GM18868 (cell line): Measurements from ENCODE around the gene PTPN3.
A peak's percentile ranks its signal among the peaks of the same experiment; 100 is the strongest.
"Not testable (repeated sequence)": the region's sequence is repeated elsewhere in the genome, so short reads cannot be mapped to it uniquely, and the experiment has no call there.

Experiments used
- ATAC-seq: cut with Tn5 transposase; IDR thresholded peaks from one replicate; pipeline ENCODE4 v1.9.1; 2021; ENCODE audit warnings: mild to moderate bottlenecking, moderate library complexity; ENCODE audit not compliant: unreplicated experiment

The PTPN3 gene, protein sequence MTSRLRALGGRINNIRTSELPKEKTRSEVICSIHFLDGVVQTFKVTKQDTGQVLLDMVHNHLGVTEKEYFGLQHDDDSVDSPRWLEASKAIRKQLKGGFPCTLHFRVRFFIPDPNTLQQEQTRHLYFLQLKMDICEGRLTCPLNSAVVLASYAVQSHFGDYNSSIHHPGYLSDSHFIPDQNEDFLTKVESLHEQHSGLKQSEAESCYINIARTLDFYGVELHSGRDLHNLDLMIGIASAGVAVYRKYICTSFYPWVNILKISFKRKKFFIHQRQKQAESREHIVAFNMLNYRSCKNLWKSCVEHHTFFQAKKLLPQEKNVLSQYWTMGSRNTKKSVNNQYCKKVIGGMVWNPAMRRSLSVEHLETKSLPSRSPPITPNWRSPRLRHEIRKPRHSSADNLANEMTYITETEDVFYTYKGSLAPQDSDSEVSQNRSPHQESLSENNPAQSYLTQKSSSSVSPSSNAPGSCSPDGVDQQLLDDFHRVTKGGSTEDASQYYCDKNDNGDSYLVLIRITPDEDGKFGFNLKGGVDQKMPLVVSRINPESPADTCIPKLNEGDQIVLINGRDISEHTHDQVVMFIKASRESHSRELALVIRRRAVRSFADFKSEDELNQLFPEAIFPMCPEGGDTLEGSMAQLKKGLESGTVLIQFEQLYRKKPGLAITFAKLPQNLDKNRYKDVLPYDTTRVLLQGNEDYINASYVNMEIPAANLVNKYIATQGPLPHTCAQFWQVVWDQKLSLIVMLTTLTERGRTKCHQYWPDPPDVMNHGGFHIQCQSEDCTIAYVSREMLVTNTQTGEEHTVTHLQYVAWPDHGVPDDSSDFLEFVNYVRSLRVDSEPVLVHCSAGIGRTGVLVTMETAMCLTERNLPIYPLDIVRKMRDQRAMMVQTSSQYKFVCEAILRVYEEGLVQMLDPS

DNA sequence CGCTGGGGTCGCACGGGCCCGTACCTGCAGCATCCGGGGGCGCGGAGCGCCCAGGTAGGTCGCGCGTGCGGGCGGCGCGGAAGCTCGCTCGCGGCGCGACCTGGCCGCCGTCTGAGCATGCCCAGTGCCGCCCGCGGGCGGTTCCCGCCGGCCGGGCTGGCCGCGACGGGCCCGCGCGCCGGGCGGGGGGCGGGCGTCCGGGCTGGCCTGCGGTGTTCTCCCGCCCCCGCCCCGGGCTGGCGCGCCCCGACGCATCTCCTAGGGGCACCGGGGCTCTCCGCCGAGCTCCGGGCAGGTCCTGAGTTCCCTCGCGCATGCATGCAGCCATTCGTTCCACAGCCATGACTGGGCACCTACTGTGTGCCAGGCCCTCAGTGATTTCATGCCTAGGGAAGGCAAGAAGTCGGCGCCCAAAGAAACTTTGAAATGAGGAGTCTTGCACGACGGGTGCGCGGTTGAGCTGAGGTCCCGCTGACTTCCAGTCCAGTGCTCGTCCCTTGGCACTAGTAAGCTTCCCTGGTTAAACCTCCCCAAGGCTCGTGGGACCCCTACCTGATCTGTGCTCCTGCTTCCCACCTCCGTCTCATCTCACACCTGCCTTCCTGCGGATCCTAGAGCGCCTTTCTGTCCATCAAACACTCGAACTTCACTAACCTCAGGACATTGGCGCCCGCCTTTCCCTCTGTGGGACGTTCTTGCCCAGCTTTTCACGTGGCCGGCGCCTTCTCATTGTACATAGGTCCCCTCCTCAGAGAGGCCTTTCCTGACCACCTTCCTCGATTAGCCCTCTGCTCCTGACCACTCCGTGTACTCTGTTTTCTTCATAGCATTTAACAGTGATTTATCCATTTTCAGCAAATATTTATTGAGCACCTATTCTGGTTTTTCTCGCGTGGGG lies at the start of gene PTPN3:
PTPN3 (minus strand) TSS at position 113 of the 898 bp plus-strand sequence. CDS start 34,873 bp downstream, outside the sequence.
- no peak for ATAC-seq

DNA sequence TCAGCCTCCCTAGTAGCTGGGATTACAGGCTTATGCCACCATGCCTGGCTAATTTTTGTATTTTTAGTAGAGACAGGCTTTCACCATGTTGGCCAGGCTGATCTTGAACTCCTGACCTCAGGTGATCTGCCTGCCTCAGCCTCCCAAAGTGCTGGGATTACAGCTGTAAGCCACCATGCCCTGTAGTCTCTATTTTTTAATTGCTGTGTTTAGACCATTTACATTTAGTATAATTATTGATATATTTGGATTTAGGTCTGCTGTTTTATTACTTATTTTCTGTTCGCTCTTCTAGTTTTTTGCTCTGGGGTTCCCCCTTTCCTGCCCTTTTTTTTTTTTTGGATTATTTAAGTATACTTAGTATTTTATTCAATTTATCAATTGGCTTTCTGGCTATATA lies 46.8 kb upstream of the PTPN3 start:
- not testable (repeated sequence) for ATAC-seq

DNA sequence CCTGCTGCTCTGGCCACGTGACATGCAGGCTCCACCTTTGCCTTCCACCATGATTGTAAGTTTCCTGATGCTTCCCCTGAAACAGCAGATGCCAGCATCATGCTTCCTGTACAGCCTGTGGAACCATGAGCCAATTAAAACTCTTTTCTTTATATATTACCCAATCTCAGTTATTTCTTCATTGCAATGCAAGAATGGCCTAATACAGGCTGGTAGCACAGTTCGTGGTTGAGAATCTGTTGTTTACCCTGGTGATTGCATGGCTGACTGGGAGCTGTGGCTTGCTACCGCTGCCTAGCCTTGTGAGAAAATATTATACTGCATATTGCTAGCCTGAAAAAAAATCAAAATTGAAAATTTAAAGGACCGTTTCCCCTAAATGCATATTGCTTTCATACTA lies 44.8 kb upstream of the PTPN3 start:
- no peak for ATAC-seq

DNA sequence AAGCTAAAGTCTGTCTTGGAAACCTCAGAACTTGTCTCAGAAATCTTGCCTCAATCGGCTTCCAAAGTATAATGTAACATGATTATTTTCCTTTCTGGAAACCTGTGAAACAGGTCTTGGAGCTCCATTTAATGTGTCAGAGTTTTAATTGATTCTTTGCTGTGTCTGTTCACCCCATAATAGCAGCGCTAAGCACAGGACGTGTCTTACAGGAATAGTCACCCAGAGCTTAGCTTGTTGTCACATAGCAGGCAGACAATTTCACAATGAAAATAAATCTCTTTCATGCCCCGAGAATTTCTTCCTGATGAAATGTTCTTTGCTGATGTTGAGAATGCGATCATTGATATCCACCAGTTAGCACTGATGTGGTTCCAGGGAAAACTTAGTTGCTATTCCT lies 40.2 kb upstream of the PTPN3 start:
- no peak for ATAC-seq

DNA sequence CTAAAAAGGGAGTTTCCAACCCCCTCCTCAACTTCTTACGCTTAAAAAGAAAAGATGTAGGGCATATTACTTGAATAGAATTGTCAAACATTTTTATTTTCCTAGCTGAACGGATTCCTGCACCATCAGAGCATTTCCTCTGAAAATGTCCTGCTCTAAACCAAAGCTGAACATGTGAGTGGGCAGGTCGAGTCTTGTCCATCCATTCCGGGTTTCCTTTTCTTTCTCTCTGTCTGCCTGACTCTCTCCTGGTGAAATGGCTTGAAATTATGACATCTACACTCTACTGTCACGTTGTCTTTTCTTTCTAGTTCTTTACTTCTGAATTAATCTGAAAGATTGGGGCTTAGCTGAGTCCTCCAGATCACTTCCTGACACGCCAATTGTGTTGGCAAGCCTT lies 39.2 kb upstream of the PTPN3 start:
- ATAC-seq, result no peak

DNA sequence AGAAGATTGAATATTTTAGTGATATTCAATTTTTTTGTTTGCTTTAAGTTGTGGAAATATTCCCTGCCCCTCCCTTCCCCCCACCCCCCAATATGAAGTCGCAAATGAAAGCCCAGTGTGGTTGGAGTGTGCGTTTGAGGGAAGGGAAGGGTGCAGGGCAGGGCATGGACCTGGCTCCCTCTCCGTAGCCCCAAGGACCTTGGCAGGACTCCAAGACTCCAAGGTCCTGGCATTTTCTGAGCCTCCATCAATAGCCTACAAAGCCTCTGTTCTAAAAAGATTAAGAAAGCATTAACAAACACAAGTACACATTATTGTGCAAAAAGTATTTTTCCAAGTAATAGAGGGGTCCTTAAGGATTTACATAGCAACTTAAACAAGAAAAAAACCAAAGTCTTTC lies 38.8 kb upstream of the PTPN3 start:
- no peak for ATAC-seq

DNA sequence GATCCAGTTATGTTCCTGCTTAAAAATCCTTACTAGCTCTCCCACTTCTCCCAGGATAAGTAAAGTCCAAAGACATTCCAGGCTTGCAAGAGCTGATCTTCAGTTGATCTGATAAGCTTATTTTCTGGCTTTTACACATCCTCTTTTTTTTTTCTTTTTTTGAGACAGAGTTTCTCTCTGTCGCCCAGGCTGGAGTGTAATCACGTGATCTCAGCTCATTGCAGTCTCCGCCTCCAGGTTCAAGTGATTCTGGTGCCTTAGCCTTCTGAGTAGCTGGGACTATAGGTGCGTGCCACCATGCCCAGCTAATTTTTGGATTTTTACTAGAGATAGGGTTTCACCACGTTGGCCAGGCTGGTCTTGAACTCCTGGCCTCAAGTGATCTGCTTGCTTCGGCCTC lies 37.3 kb upstream of the PTPN3 start:
- no peak for ATAC-seq

DNA sequence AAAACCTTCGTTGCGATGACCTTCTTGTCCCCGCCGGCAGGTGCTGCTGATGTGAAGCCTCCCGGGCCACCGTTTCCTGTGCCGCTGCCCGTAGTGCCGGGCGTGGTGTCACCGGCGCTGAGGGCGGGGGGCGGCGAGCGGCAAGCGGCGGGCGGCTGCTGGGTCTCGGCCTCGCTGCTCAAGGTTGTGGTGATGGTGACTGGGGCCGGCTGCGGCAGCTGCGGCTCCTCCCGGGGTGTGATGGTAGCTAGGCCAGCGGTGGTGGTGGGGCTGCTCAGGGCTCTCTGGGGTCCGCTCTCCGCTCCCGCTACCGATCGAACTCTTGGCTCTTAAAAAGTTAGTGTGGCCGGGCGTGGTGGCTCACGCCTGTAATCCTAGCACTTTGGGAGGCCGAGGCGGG lies 36.0 kb upstream of the PTPN3 start:
- ATAC-seq, result no peak

DNA sequence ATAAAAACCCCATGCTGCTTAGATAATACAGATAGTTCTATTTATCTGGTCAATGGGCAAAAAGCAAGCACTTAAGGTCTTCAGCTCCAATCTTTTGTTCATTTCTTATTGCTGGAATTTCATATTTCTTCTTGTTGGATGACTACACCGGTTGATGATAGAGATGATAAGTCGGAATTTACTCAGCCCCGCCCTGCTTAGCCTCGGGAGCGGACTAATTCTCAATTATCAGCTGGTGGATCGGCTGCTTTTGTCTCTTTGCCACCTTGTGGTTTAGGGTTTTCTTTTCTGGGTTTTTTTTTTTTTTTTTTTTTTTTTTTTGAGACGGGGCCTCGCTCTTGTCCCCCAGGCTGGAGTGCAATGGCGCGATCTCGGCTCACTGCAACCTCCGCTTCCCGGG lies 34.5 kb upstream of the PTPN3 start:
- ATAC-seq, result not testable (repeated sequence)

DNA sequence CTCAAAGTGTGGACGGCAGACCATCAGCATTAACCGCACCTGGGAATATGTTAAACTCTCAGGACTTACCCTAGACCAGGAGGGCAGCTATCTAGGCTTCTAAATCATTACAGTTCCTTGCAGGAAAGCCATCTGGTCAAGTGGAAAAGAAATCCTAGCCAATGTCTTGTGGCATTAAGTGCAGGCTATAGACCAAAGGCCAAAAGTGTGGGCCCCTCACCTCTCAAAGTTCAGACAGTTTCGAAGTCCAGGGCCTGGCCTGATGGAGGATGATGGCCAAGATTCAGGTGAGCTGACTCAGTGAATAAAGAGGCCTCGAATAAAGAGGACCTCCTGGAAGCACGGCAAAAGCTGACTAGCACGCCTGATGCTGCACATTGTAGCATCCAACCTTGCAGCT lies 24.0 kb upstream of the PTPN3 start:
- no peak for ATAC-seq

DNA sequence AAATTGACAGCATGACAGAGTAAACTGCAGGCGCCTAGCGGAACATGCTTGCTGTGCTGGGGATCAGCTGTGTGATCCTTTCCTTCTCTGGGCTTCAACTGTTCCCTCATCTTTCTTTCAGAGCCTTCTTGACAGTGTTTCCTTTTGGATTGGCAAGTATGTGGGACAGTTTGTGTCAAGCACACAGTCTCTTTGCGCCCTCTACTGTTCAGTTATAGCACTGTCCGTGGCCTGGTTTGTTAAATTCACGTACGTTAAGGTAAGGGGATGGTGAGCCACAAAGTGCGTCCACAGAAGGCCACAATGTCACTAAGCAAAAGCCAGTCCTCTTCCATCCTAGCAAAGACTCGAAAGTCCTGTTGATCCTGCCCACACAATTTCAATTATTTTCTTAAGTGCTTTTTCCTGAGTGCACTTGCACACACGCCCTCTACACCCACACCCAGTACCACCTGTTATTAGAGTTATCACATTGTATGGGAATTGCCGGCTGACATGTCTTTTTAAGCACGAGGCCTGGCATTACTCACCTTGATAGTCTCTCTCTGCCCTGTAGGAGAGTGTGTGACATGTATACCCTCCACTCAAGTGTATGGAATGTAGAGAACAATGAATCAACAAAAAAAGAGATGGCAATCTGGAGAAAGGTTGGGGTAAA lies 22.5 kb upstream of the PTPN3 start:
- ATAC-seq, result peak; percentile 92

DNA sequence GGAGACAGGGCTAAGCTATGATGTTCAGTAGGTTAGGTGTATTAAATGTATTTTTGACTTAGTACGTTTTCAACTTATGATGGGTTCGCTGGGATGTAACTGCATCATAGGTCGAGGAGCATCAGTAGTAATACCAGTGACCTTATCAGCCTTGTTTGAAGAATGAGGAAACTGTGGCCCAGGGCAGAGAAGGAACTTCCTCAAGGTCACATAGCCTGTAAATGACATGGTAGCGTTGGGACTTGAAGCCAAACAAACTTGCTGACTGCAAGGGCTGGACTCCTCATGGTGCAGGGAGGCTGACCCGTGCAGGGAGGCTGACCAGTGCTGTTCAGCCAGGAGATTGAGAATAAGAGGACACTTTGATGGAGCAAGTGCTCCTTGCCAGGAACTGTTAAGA lies 21.3 kb upstream of the PTPN3 start:
- no peak for ATAC-seq

DNA sequence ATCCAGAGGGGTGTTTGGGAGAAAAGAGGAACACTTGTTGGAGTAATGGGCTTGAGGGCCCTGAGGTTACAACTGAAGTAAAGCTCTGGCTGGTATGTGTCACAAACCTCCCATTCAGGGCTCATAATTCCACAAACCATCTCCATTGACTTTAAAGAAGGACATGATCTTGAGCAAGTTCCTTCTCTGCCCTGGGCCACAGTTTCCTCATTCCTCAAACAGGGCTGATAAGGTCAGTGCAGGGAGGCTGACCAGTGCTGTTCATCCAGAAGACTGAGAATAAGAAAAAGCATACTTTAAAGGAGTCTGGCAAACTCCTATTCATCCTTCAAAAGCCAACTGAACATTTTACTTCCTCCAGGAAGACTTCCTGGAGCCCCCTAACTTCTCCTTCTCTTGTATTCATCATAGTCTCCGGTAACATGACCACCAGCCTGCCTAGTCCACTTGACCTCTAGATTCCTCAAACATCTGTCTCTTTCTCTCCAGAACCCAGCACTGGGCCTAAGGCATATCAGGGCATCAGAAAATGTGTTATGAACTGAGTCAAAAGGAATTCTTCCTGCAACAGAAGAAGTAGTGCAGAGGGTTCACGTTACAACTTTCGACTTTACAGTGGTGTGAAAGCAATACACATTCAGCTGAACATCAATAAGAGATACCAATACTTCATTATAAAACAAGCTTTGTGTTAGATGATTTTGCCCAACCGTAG lies 20.7 kb upstream of the PTPN3 start:
- no peak for ATAC-seq

DNA sequence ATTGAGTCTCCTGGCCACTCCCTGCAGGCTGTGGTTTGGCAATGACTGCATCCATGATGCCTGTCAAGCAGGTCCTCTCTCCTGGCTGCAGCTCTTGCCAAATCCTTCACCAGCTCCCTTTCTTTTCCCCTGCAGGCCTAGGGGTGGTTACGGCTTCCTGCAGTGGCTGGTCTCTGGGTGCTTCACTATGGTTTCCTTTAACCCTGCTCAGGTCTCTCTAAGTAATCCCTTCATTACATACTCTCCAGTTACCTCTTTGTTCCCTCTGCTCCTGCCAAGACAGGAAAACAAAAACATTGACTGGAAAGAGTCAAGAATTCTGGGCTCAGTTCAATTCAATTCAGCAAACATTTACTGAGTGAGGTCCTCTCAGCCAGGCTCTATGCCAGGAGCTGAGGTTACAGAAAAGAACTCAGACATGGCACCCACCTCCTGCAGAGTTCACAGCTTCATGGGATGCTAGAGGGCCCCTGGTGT lies 19.8 kb upstream of the PTPN3 start:
- ATAC-seq, result no peak

DNA sequence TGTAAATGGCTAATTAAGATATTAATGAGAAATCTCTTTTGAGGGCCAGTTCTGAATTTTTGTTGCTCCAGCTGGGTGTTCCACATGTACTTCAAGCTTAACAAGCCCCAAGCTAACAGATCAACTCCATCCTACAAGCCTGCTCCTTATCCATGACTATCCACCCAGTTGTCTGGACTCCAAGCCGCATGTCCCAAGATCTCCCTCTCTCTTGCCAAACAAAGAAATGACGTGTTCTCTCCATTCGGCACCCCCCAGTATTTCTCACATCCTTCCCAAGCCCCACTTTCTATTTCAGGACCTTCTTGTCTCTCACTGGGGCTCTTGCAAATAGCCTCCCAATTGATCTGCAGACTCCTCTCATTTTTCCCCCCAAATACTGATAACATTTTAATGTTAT lies 15.8 kb upstream of the PTPN3 start:
- no peak for ATAC-seq

DNA sequence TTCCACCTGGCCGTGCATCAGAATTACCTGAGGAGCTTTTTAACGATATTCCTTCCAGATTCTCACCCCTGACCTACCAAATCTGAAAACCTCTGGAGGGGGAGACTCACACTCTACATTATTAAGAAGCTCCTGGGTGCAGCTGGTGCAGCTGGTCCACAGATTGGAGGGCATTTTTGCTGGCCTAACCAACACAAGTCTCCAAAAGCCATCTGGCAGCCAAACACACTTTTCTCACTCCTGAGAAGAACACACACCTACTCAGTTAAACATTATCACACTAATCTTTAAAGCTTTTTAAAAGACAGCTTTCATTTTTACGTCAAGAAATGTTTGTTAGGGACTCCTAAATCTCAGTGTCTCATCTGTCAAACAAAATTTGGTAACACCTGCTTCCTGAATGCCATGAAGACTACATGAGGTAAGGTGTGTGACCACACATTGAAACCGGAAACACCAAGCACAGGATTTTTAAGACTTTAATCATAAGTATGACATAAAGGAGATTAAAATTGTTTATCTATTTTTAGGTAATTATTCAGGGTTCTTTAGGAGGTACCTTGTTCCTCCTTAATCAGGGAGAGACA lies 14.2 kb upstream of the PTPN3 start:
- no peak for ATAC-seq

DNA sequence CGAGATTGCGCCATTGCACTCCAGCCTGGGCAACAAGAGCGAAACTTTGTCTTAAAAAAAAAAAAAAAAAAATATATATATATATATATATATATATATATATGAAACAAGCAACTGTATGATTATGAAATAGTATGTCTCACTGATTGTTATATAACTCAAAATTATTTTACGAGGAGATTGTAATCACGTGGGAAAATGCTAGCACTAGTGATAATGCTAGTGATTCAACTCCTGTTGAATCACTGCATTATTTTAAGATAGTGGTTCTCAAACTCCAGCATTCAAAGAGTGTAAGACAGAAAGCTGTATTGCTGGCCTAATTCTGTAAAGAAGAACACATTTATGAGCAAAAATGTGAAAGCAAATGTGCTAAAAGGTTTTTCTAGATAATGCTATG lies 12.4 kb upstream of the PTPN3 start:
- ATAC-seq, result no peak

DNA sequence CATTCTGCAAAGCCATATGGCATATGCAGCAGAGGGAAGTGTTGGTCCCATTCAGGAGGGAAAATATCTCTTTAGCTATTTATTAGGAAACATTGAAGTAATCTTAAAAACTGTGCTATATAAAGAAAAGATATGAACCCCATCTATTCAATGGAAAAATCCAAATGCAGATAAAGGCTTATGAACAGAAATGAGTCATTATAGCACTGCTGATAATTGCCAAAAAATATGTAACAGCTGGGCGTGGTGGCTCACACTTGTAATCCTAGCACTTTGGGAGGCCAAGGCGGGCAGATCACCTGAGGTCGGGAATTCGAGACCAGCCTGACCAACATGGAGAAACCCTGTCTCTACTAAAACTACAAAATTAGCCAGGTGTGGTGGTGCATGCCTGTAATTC lies 11.9 kb upstream of the PTPN3 start:
- not testable (repeated sequence) for ATAC-seq

DNA sequence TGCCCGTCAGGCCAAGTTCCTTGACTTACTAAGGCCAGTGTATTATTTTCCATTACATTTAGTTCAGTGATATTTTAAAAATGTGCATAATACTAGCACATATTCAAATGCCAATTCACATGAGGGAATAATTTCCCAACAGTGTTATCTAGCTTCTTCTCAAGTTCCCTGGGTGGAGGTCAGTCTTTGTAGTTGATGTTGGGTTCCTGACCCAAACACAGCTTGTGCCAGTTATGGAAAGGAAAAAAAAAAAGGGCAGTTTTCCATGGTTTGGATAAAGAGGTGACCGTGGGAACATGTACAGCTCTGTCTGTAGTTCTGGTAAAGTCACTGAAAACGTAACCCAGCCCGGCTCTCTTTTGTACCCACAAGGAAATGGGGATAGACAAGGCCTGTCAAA lies 11.5 kb upstream of the PTPN3 start:
- ATAC-seq, result no peak
